GM19452 (cell line): Measurements from ENCODE around the gene NRXN3.

Experiments used
- ATAC-seq: cut with Tn5 transposase; IDR thresholded peaks from one replicate; pipeline ENCODE4 v1.9.1; 2021; ENCODE audit not compliant: unreplicated experiment

Gene NRXN3

DNA sequence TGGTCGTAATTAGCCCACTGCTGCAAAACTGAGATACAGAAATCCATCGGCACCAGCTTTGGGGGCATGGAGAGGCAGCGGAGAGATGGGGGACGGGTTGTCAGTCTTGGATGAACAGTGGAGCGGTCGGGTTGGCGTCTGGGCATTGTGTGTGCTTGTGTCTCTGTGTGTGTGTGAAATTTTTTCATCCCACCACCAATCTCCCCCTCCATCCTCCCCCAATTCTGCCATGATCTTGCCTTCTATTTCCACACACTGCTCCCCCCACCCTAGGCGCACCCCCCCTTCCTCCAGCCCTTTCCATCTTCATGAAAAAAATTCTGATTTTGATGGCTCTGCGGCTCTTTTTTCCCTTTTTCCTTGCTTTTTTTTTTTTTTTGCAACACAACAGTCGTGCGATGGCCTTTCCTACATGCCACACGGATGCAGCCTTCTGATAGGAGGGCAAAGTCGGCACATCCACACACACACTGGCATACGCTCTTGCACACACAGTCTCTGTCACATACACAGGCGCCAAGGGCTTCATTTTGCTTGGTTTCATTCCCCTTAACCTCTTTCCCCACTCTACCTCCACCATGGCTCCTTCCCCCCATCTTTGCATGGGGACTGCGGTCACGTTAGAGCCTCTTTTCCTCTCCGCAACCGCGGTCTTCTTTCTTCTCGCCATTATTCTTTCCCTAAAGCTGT is 3.3 kb downstream of the NRXN3 start:
- ATAC-seq = no peak

DNA sequence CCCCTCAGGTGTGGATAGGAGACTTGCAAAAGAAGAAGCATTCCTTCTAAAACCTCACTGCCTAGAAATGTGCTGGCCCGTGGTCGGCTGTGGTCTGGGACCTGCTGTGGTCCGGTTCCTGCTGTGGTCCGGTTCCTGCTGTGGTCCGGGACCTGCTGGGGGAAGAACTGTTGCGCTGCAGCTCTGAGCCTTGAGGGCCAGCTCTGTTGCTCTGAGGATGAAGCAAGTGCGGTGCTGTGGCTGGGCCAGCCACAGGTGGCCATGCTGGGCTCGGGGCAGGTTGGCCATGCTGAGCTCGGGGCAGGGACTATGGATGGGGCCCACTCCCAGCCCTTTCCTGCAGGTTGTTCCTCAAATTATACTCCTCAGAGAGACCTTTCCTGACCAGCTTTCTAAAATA is 5.2 kb downstream of the NRXN3 start:
- no peak for ATAC-seq

GRCh38 chr14:78178071-78178470 is 7.9 kb downstream of the NRXN3 start:
- ATAC-seq = no peak

GRCh38 chr14:78178971-78179370 is 8.8 kb downstream of the NRXN3 start:
- ATAC-seq = no peak

DNA sequence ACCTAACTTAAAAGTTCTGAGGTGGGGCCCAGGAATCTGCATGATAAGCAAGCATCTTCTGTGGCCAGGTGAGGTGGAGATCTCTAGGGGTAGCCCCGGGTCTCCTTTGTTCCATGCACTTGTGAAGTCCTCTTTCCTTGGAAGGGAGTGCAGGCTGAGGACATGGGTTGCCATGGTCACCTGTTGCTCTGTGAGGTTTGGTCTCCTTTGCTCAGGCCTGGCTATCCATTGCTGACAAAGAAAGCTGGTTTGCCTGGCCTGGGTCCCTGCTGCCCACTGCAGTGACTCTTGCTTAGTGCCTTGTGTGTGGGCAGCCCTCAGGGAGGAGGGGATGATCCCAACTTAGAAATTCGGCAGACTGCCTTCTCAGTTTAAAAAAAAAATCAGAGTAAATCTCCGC is 11.1 kb downstream of the NRXN3 start:
- no peak for ATAC-seq

GRCh38 chr14:78182722-78183121 is 12.5 kb downstream of the NRXN3 start:
- ATAC-seq = no peak

DNA sequence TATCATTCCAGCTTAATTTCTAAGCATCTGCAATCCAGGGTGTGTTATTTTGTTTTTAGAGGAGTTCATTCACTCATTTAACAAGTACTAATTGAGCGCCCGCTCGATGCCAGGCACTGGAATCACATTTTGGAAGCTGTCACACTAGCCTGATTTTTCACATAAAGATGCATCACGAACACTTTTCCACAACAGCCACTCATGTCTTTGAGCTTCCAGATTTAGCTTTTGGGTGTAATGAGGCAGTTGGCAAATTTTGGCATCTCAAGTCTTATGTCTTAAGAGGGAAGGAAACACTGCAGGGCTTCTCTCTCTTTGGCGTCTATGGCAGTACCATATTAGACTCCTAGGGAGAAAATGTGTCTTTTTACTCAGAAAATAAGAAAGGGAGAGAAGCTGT is 14.0 kb downstream of the NRXN3 start:
- no peak for ATAC-seq

- no peak for ATAC-seq
These were observed 16.1 kb downstream of the NRXN3 start for GRCh38 chr14:78186277-78186676.

GRCh38 chr14:78188882-78189281 is 18.7 kb downstream of the NRXN3 start:
- ATAC-seq = no peak

- ATAC-seq = no peak
These were observed 25.3 kb downstream of the NRXN3 start for GRCh38 chr14:78195431-78195830.

DNA sequence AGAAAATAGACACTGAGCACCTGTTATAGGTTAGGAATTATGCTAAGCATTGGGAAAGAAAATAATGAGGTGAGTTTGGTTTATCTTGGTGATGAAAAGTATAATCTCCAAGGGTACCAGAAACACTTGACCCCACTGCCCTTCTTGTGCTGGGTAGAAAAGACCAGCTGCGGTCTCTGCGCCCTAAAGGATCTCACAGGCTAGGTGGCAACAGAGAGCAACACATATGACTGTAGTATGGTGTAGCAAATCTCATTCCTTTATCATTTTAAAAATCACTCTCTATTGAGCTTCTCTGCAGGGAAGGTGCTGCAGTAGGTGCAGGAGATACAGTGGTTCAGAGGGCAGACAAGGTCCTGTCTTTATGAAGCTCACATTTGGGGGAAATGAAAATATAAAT is 26.1 kb downstream of the NRXN3 start:
- no peak for ATAC-seq

- no peak for ATAC-seq
These were observed 26.9 kb downstream of the NRXN3 start for GRCh38 chr14:78197051-78197450.

DNA sequence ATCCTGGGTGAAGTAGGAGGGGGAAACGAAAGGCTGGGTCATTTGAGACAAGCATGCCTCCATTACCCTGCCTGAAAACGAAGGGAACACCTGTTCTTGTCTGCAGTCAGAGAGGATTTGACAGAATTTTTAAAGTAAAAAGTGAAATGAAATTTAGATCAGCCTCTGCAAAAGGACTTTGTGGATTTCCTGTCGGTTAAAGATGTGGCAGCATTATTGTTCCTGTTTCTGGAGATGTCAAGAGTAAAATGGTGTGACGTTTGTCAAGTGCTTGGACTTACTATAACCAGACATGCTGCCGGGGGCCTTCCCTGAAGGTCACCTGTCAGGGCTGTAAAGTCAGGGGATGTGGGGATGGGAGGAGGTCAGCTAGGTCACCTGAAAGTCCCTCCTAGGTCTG is 32.0 kb downstream of the NRXN3 start:
- ATAC-seq = no peak

DNA sequence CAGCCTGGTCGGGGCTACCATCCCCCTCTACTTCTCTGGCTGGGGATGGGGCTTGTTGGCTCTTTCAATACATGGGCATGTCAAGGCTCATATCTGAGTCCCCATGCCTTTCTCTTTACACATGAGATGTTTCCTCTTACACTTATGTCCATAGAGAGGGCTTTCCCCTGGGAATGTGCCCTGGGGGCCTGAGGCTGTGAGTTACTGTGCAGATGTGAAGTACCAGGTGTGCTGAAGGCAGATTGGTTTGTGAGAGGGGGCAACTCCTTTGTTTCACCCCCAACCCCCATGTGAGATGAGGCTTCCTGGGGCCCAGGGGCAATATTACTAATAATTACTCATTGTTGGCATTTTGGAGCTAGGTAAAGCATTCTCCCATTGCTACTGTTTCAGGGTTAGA is 32.8 kb downstream of the NRXN3 start:
- no peak for ATAC-seq

DNA sequence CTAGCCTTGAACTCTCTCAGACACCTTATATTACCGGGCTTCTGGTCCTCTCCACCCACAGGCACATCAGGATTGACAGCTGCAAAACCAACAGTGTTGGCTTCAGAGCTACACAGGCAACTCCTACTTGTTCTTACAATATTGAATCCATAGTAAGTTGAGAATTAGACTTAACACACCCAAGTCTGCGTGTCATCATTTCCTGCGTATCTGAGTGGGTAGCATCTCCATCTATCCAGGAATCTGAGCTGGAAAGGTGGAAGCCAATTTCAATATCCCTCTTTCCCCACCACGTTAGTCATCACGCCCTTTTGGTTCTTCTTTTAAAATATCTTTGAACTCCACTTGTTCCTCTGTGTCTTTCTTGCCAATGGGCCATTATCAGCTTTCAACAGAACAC is 37.2 kb downstream of the NRXN3 start:
- no peak for ATAC-seq

DNA sequence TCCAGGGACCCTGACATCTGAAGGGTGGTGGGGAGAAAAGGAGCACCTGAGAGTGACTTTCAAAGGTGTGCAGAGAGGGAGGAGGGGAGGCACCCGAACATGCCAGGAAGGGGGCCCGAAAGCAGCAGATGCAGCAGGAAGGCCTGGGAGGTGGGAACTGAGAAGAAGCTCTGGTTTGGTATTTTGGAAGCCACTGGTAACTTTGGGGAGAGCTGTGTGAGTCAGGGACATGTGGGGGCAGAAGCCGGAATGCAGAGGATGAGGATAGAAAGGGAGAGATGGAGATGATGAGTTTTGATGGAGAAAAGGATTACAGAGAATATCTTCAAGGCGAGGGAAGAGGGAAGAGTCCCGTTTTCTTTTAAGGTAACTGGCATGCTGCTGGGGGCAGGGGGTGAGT is 50.1 kb downstream of the NRXN3 start:
- no peak for ATAC-seq

DNA sequence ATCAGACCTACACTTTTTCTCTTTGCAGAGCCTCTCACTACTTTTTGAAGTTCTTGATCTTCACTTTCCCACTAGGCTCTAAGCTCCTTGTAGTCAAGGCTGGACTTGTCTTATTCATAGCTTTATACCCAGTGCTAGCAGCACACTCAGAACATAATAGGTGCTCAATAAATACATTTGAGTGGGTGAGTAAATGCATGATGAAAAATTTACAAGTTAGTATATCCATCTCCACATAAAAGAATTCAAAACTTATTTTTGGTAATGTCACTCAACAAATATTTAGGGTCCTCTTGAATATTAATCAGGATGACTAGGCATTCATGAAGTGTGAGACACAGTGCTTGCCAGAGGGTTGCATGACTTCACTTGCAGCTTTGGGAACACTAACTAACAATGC is 52.6 kb downstream of the NRXN3 start:
- no peak for ATAC-seq

- ATAC-seq = no peak
These were observed 57.3 kb downstream of the NRXN3 start for GRCh38 chr14:78227248-78228077.

GRCh38 chr14:78228702-78229327 is 58.6 kb downstream of the NRXN3 start:
- no peak for ATAC-seq

DNA sequence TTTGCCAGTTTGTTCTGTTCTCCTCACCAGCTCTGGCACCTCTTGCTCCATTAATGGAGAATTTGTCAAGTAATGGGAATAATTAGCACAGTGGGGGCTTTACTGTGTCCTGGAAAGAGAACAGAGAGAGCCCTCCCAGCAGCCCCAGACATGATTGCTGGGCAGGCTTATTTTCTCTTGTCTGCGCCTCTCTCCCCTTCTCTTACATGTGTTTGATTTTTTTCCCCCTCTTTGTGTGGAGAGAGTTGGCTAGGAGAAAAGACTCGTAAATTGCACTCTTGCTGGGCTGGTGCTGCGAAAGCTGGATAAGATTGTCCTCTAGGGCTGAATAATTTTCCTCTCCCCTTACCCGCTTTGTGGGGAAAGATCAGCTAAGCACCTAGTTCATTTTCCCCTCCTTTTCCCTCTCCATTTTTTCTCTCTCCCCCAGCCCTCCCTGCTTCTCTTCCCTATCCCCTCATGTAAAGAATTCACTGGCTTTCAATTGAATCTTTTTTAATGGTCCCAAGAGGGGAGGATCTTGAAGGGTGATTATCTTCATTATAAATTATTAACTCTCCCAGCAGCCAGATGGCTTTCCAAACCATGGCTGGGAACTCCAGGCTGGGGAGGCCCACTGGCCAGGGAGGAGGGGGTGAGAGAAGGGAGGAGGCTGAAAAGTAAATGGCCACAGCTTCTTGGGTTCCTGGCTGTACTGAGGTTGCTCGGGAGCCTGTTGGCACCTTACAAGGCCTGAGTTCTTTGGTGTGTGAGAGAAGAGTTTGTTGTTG is 62.2 kb downstream of the NRXN3 start:
- no peak for ATAC-seq

- ATAC-seq = no peak
These were observed 68.0 kb downstream of the NRXN3 start for GRCh38 chr14:78238141-78238540.
